Neural crest cell (in vitro differentiated cells): ENCODE results near the gene ZNF592. TPM values are rescaled to one million over a fixed set of nuclear protein-coding genes. Genes with fewer than 3 reads are reported as not detected.

Source experiments
- DNase-seq: peaks from one replicate; pipeline ENCODE4 v3.0.0; 2021; ENCODE audit warnings: low read depth, mixed read lengths, low spot score
- H3K27ac Mint-ChIP-seq: one replicate; pipeline ENCODE4 v1.8.0; 2021; ENCODE audit warnings: mild to moderate bottlenecking, mixed read lengths; ENCODE audit not compliant: unreplicated experiment
- H3K27me3 Mint-ChIP-seq: 2 replicates; pipeline ENCODE4 v1.8.0; 2021; ENCODE audit warnings: low read depth, mild to moderate bottlenecking, mixed read lengths
- H3K36me3 Mint-ChIP-seq: 2 replicates; pipeline ENCODE4 v1.8.0; 2021; ENCODE audit warnings: low read depth, mild to moderate bottlenecking, mixed read lengths
- H3K4me1 Mint-ChIP-seq: 2 replicates; pipeline ENCODE4 v1.8.0; 2021; ENCODE audit warnings: mixed read lengths
- H3K4me3 Mint-ChIP-seq: one replicate; pipeline ENCODE4 v1.8.0; 2021; ENCODE audit warnings: mild to moderate bottlenecking, mixed read lengths
- H3K9me3 Mint-ChIP-seq: 2 replicates; pipeline ENCODE4 v1.8.0; 2021; ENCODE audit warnings: mixed read lengths
- CTCF ChIP-seq: fragments of 200-600 bp; sonication (generic); conservative IDR thresholded peaks from 2 replicates; pipeline ENCODE4 v1.5.0; 2021; ENCODE audit warnings: antibody characterized with exemption, mild to moderate bottlenecking
- total RNA-seq: library from RNA; stranded (reverse); gene quantifications from 2 replicates; pipeline ENCODE4 v1.2.1, GENCODE V29; 2021

Gene ZNF592
- total RNA-seq, 1 donor from 2014 or later: 34.7 TPM

DNA sequence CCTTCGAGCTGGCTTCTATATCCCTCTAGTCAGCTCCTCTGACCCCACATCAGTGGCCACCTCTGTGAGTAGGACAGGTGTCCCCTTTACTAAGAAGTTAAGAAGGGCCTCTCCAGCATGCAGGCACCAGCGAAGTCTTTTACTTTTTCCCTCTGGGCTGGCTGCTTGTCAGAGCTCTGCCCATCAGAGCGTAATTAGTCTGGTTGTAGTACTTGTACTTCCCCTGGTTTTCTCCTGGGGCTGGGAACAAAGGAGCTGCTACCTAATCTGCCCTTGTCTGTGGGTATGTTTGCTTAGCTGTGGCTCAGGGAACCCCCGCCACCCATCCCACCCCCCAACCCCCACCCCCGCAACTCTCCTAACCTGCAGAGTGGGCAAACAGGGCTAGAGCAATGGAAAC, 41.4 kb downstream of the ZNF592 start:
- H3K4me3 Mint-ChIP-seq: no peak overlapping the region
- no peaks in the 10 kb centered on the region for H3K9me3 Mint-ChIP-seq
- no peak for TF ChIP-seq CTCF
- H3K36me3 Mint-ChIP-seq: peaks cover 13% of the 10 kb centered on the region
- H3K27me3 Mint-ChIP-seq: no peaks in the 10 kb centered on the region
- H3K27ac Mint-ChIP-seq: no peak overlapping the region
- peaks cover 5% of the 10 kb centered on the region for H3K4me1 Mint-ChIP-seq
- no peak for DNase-seq

DNA sequence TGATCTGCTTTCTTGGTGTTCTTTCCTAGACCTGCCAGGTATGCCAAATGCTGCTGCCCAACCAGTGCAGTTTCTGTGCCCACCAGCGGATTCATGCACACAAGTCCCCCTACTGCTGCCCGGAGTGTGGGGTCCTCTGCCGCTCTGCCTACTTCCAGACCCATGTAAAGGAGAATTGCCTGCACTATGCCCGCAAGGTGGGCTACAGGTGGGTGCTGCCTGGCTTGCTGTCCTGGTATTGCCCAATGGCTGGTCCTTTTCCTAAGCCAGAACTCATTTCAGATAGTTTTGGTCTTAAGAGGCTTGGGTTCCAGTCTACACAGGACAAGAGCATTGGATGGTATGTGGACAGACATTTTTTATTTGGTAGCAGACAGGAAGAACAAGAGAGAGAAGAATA, 42.3 kb downstream of the ZNF592 start:
- no peak for TF ChIP-seq CTCF
- Mint-ChIP-seq H3K9me3 (no peaks in the 10 kb centered on the region), H3K4me1 (peaks cover 5% of the 10 kb centered on the region), H3K4me3 (no peak overlapping the region), H3K36me3 (peaks cover 10% of the 10 kb centered on the region), H3K27me3 (no peaks in the 10 kb centered on the region), H3K27ac (no peak overlapping the region)
- DNase-seq: no peak

DNA sequence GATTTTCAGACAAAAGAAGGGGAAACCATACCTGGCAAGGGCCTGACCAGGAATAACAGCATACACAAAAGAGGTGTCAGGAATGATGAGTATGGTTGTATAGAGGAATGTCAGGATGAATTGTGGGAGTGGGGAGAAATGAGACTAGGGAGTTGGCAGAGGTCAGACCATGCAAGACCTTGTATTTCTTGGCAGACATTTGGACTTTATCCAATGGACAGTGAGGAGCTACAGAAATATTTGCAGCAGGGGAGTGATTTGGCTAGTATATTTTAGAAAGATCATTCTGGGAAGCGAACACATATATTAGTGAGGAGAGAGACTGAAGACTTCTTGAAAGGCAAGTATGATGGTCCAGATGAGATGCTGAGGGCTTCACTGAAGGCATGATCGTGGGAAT, 43.4 kb downstream of the ZNF592 start:
- H3K27me3 Mint-ChIP-seq: no peaks in the 10 kb centered on the region
- peaks cover 14% of the 10 kb centered on the region for H3K36me3 Mint-ChIP-seq
- no peaks in the 10 kb centered on the region for H3K4me1 Mint-ChIP-seq
- no peaks in the 10 kb centered on the region for H3K9me3 Mint-ChIP-seq
- no peak overlapping the region for H3K27ac Mint-ChIP-seq
- H3K4me3 Mint-ChIP-seq: no peak overlapping the region
- no peak for DNase-seq
- no peak for TF ChIP-seq CTCF

DNA sequence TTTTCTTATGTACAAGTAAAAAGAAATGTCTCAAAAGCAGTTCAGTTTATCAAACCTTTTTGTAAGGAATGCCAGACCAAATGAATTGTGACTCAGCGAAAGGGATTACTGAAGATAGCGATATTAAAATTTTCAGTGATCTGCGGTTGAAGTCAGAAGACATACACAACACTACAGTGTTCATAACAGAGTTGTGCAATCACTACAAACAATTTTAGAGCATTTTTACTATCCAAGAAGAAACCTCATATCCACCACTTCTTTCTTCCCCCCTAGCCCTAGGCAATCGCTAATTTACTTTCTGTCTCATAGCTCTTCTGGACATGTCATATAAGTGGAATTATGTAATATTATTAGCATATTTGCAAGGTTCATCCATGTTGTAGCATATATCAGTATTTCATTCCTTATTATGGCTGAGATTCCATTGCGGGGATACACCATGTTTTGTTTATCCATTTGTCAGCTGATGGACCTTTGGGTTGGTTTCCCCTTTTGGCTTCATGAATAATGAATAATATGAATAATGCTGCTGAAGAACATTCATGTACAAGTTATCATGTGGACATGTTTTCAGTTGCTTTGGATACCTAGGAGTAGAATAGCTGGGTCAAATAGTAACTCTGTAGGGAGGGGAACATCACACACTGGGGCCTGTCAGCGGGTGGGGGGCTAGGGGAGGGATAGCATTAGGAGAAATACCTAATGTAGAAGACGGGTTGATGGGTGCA, 45.2 kb downstream of the ZNF592 start:
- DNase-seq: no peak
- no peak for TF ChIP-seq CTCF
- no peaks in the 10 kb centered on the region for H3K9me3 Mint-ChIP-seq
- H3K27ac Mint-ChIP-seq: no peak overlapping the region
- H3K27me3 Mint-ChIP-seq: no peaks in the 10 kb centered on the region
- H3K36me3 Mint-ChIP-seq: peaks cover 12% of the 10 kb centered on the region
- no peak overlapping the region for H3K4me3 Mint-ChIP-seq
- no peaks in the 10 kb centered on the region for H3K4me1 Mint-ChIP-seq

DNA sequence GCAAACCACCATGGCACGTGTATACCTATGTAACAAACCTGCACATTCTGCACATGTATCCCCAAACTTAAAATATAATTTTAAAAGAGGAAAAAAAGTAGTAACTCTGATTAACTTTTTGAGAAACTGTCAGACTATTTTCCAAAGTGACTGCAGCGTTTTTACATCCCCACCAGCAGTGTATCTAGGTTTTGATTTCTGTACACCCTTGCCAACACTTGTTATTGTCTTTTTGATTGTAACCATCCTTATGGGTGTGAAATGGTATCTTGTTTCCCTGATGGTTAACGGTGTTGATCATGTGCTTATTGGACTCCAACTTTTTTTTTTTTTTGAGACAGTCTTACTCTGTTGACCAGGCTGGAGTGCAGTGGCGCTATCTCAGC, 45.8 kb downstream of the ZNF592 start:
- Mint-ChIP-seq H3K4me3 (no peak overlapping the region), H3K27ac (no peak overlapping the region), H3K9me3 (no peaks in the 10 kb centered on the region), H3K4me1 (no peaks in the 10 kb centered on the region), H3K27me3 (no peaks in the 10 kb centered on the region), H3K36me3 (peaks cover 11% of the 10 kb centered on the region)
- TF ChIP-seq CTCF: no peak
- DNase-seq: no peak
